ENCODE data around the gene LRRC2. TPM values are rescaled to one million over a fixed set of nuclear protein-coding genes. Genes with fewer than 3 reads are reported as not detected.
A peak's percentile ranks its signal among the peaks of the same experiment; 100 is the strongest.

Gene LRRC2
- total and polyA plus RNA-seq, 9 of the 15 experiments (the other 6 are each of a cell fraction or from before 2014, with no cell fraction given) = 0.01 to 0.04 (median 0.03) TPM; not detected in 5

GRCh38 chr3:46508850-46509591 lies 57.1 kb downstream of the LRRC2 start (continued):
- TF ChIP-seq ZNF318 (IDR thresholded peaks at IDR 0.05; ENCODE audit: borderline replicate concordance in 1 of 2, low read depth in 1 of 2) = peak in 1 of 2 experiments; percentile 91; a peak in 3 of 4 replicates
- no peak for TF ChIP-seq ZFP91 (CRISPR knock-in tag; IDR thresholded peaks at IDR 0.05)
- TF ChIP-seq ZNF518B (CRISPR knock-in tag; IDR thresholded peaks at IDR 0.05) = no peak
- TF ChIP-seq CUX1 (CRISPR knock-in tag; IDR thresholded peaks at IDR 0.05) = no peak
- peak; percentile 82 for TF ChIP-seq ZNF316 (IDR thresholded peaks at IDR 0.05)
- peak in 1 of 2 experiments; percentile 90; a peak in 2 of 4 replicates for TF ChIP-seq SRF (CRISPR knock-in tag; IDR thresholded peaks at IDR 0.05)
